GM19468 (cell line): ENCODE data around the gene WDR46.
"Not testable (repeated sequence)": the region's sequence is repeated elsewhere in the genome, so short reads cannot be mapped to it uniquely, and the experiment has no call there.

Experiments
- ATAC-seq: cut with Tn5 transposase; IDR thresholded peaks from one replicate; pipeline ENCODE4 v1.9.1; 2021; ENCODE audit warnings: mild to moderate bottlenecking, moderate library complexity, moderate number of reproducible peaks; ENCODE audit not compliant: unreplicated experiment; ENCODE audit errors: extremely low read depth

Gene WDR46

DNA sequence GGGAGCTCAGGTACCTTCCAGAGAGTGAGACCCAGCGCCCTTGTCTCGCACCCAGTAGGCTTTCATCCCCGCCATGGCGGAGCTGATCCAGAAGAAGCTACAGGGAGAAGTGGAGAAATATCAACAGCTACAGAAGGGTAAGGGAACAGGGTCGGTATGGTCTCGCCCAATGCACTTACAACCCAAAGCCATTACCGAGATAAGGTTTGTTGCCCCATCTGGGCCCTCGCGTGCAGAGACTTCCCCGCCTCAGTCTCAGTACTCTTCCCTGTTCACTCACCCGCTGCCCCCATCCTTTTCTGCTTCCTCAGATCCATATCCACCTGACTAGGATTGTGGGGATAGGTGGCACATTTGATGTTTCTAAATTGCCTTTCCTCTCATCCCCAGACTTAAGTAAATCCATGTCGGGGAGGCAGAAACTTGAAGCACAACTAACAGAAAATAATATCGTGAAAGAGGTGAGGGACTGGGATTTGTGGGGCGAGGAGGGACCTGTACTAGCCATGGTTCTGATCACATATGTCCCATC is 811 bp upstream of the WDR46 start:
- peak; percentile 15 for ATAC-seq

DNA sequence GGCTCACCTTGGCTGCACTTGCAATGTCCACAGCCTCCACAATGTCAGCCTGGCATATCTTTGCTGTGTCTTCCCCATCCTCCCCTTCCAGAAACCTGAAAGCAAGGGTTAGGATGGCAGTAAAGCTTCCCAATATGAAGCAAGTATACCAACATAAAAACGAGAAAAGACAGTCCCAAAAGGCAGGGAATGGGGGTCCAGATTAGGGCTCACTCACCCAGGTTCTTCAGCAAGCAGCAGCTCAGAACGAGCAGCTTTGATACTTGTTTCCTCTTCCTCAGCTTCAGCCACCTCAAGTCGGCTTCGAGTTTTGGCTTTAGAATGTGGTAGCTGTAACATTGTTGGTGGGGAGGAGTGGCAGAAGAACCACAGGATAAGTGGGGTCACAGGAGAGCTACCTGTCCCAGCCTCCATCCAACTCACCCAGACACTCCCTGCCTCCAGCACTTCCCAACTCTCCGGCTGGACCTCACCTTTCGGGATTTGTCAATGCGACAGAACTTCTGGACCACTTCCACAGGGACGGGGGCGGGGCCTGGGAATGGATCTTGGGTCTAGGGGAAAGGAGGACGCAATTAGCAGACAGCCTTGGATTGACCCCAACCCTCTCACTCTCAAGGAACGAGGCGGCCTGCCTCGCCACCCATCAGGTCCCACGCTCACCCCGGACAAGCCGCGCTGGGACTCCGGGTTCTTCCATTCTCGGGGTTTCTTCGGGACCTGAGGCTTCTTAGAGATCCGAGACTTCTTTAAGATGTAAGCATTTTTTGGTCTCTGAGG is 708 bp downstream of the WDR46 start:
- no peak for ATAC-seq

DNA sequence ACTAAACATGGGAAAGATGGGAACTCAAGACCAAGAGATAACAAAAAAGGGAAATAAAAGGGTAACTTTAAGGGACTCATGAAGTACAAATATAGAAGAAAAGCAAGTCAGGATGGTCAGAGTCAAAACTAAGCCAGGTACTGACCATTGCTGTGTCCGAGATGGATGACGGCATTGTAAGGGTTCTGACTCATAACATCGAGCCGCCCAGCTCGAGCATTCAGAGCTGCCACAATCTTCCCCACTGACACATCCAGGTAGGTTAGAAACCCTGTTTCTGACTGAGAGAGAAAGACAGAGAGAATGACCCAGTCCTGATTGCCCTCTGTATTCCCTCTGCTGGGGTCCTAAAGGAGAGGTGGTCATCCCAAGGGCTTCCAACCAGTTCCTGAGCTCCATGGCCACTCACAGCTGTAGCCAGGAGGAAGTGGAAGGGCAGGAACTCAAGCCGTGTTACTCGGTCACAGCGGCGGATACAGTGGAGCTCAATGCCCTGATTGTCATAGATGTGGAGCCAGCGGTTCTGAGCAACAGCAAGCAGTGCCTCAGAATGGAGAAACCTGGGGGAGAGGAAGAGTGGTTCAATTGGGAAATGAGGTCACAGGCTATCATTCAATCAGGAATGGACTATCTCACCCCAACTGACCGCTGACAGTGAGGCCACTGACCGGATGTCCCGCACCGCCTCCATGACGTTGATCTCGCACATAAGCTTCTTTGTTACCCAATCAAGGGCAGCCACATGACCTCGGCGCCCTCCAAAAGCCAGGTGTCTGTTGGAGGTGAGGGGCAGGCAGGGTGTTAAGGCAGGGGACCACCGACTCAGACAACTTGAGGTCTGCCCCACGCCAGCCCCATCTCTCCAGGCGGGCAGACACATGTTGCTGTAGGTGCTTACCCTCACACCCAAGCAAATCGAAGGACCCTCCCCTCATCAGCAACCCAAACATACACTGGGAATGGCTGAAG is 1.8 kb downstream of the WDR46 start:
- ATAC-seq: no peak

DNA sequence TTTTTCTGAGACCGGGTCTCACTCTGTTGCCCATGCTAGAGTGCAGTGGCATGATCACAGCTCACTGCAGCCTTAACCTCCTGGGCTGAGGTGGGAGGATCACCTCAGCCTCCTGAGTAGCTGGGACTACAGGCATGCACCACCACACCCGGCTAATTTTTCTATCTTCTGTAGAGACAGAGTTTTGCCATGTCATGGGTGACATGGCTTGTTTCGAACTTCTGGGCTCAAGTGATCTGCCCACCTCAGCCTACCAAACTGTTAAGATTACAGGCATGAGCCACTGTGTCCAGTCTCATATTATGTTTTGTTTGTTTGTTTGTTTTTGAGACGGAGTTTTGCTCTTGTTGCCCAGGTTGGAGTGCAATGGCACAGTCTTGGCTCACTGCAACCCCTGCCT is 3.8 kb downstream of the WDR46 start:
- ATAC-seq: not testable (repeated sequence)

DNA sequence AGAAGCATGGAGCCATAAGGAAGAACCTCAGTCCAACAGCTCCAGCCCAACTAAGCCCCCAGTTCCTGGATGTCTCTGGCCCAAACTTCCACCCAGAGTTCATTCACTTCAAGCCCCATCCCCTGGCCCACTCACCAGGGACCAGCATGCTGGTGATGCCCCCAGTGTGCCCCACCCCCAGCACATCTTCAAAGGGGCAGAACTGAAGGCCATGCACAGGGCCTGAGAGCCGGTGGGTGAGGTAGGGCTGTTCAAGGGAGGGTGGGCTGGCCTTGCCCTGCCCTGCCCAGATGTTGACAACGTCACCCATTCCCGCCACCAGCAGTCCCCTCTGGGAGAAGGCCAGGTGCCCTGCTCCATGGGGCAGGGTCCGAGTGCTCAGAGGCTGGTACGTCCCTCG is 8.5 kb downstream of the WDR46 start:
- ATAC-seq: no peak

DNA sequence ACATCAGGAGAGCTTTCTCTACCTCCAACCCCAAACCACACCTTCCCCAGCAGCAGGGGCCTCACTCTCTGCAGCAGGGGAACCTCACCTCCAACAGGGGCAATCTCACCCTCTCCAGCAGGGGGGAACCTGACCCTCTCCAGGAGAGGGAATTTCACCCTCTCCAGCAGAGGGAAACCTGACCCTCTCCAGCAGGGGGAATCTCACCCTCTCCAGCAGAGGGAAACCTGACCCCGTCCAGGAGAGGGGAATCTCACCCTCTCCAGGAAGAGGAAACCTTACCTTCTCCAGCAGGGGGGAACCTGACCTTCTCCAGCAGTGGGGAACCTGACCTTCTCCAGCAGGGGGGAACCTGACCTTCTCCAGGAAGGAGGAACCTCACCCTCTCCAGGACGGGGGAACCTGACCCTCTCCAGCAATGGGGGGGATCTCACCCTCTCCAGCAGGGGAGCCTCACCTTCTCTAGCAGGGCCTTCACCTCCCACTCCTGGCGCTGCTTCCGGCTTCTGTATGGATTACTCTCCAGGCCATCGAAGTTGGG is 9.0 kb downstream of the WDR46 start:
- no peak for ATAC-seq

DNA sequence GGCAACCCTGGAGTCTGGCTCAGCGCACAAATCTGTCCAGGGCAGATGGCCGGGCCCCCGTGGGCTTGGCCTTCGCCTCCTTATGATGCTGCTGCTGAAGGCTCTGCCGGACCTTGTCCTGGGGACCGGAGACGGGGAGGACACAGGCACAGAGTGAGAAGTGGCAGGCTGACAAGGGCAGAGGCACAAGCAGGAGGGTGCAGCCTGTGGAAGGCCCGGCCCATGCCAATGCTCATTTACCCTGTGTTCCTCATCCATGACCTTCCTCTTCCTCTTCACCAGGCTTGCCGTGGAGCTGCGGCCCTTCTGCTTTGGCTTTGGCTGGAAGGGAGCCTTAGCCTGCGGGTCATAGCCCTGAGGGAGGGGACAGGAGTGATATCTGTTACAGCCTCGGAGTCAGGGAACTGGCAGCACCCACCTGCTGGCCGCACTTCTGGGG is 9.8 kb downstream of the WDR46 start:
- ATAC-seq: no peak

DNA sequence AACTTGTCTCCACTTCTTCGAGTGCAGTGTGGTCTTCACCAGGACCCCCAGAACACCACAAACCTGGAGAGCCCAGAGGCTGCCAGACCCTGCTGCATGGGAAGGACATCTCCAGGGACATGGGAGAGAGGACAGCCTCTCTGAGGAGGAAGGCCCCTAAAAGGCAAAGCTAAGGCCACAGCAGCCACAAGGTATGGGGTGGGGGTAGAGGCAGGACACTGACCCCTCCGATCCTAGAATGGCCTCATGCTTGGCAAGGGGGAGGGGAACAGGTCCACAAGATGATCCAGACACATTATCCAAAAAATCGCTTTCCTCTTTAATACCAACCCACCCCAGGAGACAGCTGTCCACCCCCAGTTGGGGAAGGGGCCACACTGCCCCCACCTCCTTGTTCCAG is 10.2 kb downstream of the WDR46 start:
- ATAC-seq: no peak

DNA sequence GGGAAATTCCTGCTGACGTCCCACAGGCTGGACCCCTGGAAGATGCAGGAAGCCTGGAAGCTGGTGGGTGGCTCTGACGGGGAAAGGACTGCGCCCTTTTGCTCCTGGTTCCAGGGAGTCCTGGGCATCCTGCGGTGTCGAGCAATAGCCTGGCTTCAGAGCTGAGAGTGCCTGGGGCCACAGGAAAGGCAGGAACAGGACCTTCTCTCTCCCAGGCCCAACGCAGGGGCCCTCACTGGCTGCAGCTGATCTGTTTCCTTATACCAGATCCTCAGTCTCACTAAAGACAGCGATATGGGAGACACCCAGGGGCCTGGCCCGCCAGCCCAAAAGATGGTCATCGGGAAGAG is 10.7 kb downstream of the WDR46 start:
- ATAC-seq: no peak

DNA sequence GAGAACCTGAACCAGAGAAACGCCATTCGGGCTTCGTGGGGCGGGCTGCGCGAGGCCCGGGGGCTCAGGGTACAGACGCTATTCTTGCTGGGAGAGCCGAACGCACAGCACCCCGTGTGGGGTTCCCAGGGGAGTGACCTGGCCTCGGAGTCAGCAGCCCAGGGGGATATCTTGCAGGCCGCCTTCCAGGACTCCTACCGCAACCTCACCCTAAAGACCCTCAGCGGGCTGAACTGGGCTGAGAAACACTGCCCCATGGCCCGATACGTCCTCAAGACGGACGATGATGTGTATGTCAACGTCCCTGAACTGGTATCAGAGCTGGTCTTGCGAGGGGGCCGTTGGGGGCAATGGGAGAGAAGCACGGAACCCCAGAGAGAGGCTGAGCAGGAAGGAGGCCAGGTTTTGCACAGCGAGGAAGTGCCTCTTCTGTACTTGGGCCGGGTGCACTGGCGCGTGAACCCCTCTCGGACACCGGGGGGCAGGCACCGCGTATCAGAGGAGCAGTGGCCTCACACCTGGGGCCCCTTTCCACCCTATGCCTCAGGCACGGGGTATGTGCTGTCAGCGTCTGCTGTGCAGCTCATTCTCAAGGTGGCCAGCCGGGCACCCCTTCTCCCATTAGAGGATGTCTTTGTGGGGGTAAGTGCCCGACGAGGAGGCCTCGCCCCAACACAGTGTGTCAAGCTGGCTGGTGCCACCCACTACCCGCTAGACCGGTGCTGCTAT is 11.2 kb downstream of the WDR46 start:
- no peak for ATAC-seq

DNA sequence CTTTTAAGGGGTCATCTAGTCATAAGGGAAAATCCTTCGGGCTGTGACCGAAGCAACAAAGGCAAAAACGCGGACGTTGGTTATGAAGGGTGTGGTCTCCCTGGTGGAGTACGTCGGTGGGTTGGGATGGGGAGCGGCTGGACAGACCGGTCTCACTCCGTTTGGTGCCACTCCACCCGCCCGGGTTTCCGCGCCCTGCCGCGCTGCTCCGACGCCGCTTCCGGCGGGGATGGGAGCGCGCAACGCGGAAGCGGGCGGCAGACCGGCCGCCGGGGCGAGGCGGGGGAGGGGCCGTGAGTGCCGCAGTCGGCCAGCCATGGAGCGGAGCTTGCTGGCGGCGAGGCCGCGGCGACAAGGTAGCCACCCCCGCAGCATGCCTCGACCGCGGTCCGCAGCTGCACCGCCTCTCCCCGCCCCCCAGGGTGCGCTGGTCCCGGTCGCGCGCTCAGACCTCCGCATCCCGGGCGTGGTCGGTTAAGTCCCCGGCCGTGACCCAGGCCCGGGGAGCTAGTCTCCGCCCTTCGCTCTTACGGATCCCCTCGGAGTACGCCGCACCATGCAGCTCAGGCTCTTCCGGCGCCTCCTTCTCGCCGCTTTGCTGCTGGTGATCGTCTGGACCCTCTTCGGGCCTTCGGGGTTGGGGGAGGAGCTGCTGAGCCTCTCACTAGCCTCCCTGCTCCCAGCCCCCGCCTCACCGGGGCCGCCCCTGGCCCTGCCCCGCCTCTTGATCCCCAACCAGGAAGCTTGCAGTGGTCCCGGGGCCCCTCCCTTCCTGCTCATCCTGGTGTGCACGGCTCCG is 12.0 kb downstream of the WDR46 start, which contains the start of gene B3GALT4:
Gene B3GALT4 (plus strand): TSS at position 260 of the 799 bp plus-strand sequence. CDS start 297 bp downstream, at position 557.
- peak; percentile 15 for ATAC-seq

DNA sequence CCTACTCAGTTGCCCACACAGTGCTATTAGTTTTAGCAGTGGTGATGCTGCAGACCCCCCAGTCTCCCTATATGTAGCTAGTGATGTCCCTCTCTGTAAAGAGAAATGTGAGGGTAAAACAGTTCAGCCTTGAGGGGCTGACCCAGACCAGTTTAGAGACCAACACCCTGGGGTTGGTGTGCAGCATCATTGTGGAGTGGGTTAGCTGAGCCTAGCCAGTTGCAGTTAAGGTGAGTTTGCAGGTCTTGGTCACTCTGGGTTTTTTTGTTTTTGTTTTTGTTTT is 12.5 kb downstream of the WDR46 start:
- ATAC-seq: no peak

DNA sequence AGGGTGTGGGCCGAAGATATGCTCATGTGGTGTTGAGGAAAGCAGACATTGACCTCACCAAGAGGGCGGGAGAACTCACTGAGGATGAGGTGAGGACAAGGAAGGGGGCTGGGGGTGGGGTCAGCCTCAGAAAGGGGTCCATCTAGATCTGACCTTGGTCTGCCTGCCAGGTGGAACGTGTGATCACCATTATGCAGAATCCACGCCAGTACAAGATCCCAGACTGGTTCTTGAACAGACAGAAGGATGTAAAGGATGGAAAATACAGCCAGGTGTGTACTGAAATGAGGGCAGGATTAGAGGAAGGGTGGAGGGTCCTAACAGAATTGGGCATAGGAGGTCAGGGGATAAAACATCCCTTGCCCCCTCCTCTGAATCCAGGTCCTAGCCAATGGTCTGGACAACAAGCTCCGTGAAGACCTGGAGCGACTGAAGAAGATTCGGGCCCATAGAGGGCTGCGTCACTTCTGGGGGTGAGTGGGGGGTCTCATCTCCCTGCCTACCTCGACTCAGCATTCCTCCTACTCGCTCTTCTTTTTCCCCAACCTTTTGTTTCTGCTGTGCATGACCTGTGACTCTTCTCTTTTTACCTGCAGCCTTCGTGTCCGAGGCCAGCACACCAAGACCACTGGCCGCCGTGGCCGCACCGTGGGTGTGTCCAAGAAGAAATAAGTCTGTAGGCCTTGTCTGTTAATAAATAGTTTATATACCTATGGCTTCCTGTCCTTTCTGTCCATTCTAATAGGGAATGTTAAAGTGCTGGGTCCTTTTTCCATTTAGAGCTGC is 13.1 kb downstream of the WDR46 start:
- not testable (repeated sequence) for ATAC-seq

DNA sequence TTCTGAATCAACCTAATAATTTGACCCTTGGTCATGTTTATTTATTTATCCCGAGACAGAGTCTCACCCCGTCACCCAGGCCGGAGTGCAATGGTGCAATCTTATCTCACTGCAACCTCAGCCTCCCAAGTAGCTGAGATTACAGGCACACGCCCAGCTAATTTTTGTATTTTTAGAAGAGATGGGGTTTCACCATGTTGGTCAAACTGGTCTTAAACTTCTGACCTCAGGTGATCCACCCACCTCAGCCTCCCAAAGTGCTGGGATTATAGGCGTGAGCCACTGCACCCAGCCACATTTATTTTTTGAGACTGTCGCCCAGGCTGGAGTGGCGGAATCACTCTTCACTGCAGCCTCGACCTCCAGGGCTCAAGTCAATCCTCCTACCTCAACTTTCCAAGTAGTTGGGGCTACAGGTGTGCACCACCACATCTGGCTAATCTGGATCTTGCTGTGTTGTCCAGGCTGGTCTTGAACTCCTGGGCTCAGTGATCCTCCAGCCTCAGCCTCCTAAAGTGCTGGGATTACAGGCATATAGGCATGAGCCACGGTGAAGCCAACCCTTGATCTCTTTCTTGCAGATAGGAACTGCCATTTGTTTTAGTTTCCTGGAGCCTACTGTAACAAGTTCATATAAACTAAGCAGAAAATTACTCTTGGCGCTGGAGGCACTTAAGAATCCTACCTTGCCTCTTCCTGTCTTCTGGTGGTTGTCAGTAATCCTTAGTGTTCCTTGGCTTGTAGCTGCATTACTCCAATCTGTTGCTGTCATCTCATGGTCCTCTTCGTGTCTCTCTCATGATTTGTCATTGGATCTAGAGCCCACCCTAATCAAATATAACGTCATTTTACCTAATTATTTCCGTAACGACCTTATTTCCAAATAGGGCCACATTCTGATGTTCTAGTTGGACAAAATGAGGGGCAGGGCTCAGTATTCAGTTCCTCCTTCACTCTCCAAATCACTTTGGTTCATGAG is 14.8 kb downstream of the WDR46 start:
- ATAC-seq: no peak

DNA sequence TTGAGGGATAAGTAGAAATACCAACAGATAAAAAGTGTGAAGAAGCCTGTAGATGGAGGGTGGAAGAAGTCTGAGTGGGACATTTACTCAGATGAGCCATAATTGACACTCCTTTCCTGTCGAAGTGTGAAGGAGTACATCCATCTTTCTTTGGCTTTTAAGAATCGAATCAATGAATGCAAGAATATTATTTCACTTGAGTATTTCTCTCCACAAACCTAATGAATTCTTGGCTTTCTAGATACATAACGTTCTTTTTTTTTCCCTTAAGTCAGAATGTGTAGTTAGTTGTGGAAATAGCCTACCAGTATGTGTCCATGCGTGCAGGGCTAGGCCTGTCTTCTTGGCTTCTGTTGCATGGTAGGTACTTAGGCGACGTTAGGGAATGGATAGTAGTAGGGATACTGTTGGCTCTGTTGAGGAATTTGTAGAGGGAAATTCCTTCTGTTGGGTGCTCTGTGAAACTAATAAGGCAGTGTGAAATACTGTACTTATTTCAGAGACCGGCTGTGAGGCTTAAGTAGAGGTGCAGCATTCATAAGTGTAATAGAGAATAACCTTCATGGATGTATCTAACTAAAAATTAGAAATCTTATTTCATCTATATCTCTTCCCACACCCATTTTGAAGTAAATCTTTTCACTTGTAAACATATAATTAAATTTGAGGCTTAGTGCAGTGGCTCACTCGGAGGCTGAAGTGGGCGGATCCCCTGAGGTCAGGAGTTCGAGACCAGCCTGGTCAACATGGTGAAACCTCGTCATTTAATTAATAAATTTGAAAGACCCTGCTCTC is 15.7 kb downstream of the WDR46 start:
- no peak for ATAC-seq

DNA sequence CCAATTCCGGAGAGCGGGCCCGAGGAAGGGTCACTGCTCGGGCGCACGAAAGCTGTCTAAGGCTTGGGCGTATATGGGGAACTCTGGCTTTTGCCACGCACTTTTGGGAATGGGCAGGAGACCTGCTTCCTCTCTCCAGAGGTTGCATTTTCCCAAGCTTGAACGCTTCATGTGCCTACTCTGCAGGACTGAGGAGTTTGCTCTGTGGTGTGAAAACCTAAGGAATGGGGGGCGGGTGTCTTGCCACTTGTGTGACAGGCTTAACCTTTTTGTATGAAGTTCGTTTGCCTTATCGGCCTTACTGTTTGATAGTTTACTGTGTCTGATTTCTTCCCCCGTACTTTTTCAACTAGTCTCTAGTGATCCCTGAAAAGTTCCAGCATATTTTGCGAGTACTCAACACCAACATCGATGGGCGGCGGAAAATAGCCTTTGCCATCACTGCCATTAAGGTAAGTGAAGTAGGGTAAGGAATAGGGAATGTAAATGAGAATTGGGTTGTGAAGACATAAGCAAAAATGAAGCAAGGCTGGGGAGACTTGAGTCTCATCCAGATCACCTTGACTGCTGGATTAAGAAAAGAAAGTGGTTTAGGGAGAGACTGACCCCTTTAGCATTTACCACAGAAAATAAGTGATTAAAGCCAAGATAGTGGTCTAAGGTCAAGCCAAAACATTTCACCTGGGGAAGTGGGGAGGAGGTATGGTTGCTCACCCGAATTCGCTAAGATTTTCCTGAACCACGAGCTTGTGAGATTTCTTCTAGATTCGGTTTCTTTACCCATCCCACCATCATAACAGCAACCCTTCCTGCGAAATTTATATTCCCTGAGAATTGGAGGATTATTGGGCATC is 16.5 kb downstream of the WDR46 start:
- ATAC-seq: no peak
